Keratinocyte (primary cell): ENCODE results near the gene SHISA9. TPM values are rescaled to one million over a fixed set of nuclear protein-coding genes. Genes with fewer than 3 reads are reported as not detected.

Experiments used
- DNase-seq: peaks from one replicate; pipeline ENCODE4 v3.0.0-alpha.2; 2011; ENCODE audit warnings: low read depth, missing footprints, low spot score
- FAIRE-seq: peaks from 2 replicates; lab custom pipeline; 2011; peaks lifted over from hg19 to GRCh38; lab: Jason Lieb, UNC
- H2AFZ ChIP-seq: 2 replicates; pipeline ENCODE4 v1.6.0; 2012; ENCODE audit warnings: low read length, control low read depth, inconsistent platforms; ENCODE audit not compliant: control insufficient read depth
- H3K27ac ChIP-seq: 2 replicates; pipeline ENCODE4 v1.5.1; 2011; ENCODE audit warnings: low read length; ENCODE audit not compliant: control insufficient read depth, insufficient read depth
- H3K27me3 ChIP-seq: 3 replicates; pipeline ENCODE4 v1.6.0; 2011; ENCODE audit warnings: low read length; ENCODE audit not compliant: control insufficient read depth, insufficient read depth; ENCODE audit errors: extremely low read depth
- H3K36me3 ChIP-seq, 2 experiments: 2 replicates in 1 of 2; 3 replicates in 1 of 2; pipeline ENCODE4 v1.5.1; 2011; ENCODE audit warnings: low read length in 2 of 2, mild to moderate bottlenecking in 1 of 2; ENCODE audit not compliant: control insufficient read depth in 2 of 2, insufficient read depth in 2 of 2; ENCODE audit errors: extremely low read depth in 1 of 2
- H3K4me1 ChIP-seq: 3 replicates; pipeline ENCODE4 v1.5.1; 2011; ENCODE audit warnings: low read length; ENCODE audit not compliant: control insufficient read depth, insufficient read depth; ENCODE audit errors: extremely low read depth
- H3K4me2 ChIP-seq: 3 replicates; pipeline ENCODE4 v1.6.0; 2011; ENCODE audit warnings: low read depth, low read length; ENCODE audit not compliant: control insufficient read depth, insufficient read depth; ENCODE audit errors: extremely low read depth
- H3K4me3 ChIP-seq, 3 experiments: fragments of 200-600 bp in 1 of 3; sonication (generic) in 1 of 3; 2 replicates in 2 of 3; 3 replicates in 1 of 3; pipeline ENCODE4 v1.5.1; 2011 to 2016; ENCODE audit warnings: low read length in 3 of 3, mild to moderate bottlenecking in 3 of 3, control low read depth in 2 of 3, inconsistent platforms in 1 of 3, low read depth in 1 of 3, mixed read lengths in 1 of 3, mixed run types in 1 of 3, moderate library complexity in 1 of 3; ENCODE audit not compliant: control insufficient read depth in 2 of 3, insufficient read depth in 2 of 3; ENCODE audit errors: extremely low read depth in 1 of 3
- H3K79me2 ChIP-seq: 2 replicates; pipeline ENCODE4 v1.6.0; 2012; ENCODE audit warnings: low read length; ENCODE audit not compliant: control insufficient read depth, insufficient read depth
- H3K9ac ChIP-seq: 3 replicates; pipeline ENCODE4 v1.6.0; 2011; ENCODE audit warnings: low read length; ENCODE audit not compliant: control insufficient read depth, insufficient read depth; ENCODE audit errors: extremely low read depth
- H3K9me1 ChIP-seq: 3 replicates; pipeline ENCODE4 v1.6.0; 2011; ENCODE audit warnings: low read length; ENCODE audit not compliant: control insufficient read depth, insufficient read depth; ENCODE audit errors: extremely low read depth
- H3K9me3 ChIP-seq: 2 replicates; pipeline ENCODE4 v1.5.1; 2012; ENCODE audit warnings: low read depth, low read length; ENCODE audit not compliant: control insufficient read depth
- H4K20me1 ChIP-seq: 3 replicates; pipeline ENCODE4 v1.6.0; 2011; ENCODE audit warnings: low read length; ENCODE audit not compliant: control insufficient read depth, insufficient read depth; ENCODE audit errors: extremely low read depth
- EZH2 ChIP-seq: IDR thresholded peaks from one replicate; pipeline ENCODE4 v1.6.1; 2012; ENCODE audit warnings: inconsistent platforms, mild to moderate bottlenecking, low read length, moderate library complexity
- dilution Hi-C: fragments of 300-500 bp; cut with MboI; formaldehyde crosslinking; loops from one replicate; pipeline ENCODE4 v1.7.0; 2020; ENCODE audit warnings: low sequenced_read_pairs; ENCODE audit not compliant: extremely low pct_ligation_motif_present
- polyA plus RNA-seq, 5 experiments: library from polyadenylated mRNA; depleted of rRNA in 3 of 5; stranded (reverse) in 3 of 5; stranded (forward) in 1 of 5; unstranded in 1 of 5; fragments of >200 nt; gene quantifications; 1 replicate in 1 of 5; 2 replicates in 3 of 5; 3 replicates in 1 of 5; pipeline versions ENCODE4 v1.2.1 to v1.2.3, GENCODE V29; 2011 to 2012; ENCODE audit warnings: missing spikeins in 2 of 5, low read depth in 1 of 5, low replicate concordance in 1 of 5
- TF ChIP-seq, protein P1 (sequence below), 3 experiments: IDR thresholded peaks in 1 of 3; conservative IDR thresholded peaks in 1 of 3; optimal IDR thresholded peaks in 1 of 3; 2 replicates in 2 of 3; 3 replicates in 1 of 3; pipeline versions ENCODE3 to v1.5.1; 2011; ENCODE audit warnings: low read length in 3 of 3, mild to moderate bottlenecking in 3 of 3, moderate library complexity in 2 of 3, control low read depth in 1 of 3, inconsistent platforms in 1 of 3; ENCODE audit not compliant: insufficient read depth in 2 of 3; ENCODE audit errors: extremely low read depth in 1 of 3

SHISA9 gene
- polyA plus RNA-seq, 1 donor (not counting 4 experiments of a cell fraction or from before 2014, with no cell fraction given), result 0.28 TPM

DNA sequence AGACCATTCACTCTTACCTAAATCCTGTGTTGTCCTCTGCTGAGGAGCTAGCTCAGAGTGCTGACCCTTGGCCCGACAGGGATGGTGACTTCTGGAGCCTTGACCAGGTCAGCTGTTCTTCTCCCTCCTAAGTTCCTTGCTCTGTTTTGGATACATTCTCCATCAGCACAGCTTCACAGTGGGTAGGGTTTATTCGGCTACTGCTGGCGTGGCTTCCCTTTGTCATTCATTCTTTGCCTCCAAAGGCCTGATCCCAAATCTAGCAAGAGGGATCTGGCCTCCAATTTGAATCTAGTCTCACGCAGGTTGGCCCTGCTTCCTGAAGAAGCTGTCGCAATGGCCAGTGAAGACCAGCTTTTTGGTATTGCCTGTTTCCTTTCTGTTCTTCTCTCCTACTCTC, 116.6 kb downstream of the SHISA9 start:
- DNase-seq, result no peak
- H3K9me3 ChIP-seq, result no peaks in the 10 kb centered on the region
- H3K36me3 ChIP-seq, result no peaks in the 10 kb centered on the region
- no peak overlapping the region for H3K27ac ChIP-seq
- no peak overlapping the region for H3K4me3 ChIP-seq
- no peaks in the 10 kb centered on the region for H3K79me2 ChIP-seq
- no peaks in the 10 kb centered on the region for H3K27me3 ChIP-seq
- dilution Hi-C loops, result no loop called here
- FAIRE-seq, result no peak
- no peak overlapping the region for H2AFZ ChIP-seq
- no peak overlapping the region for H3K4me2 ChIP-seq
- no peak overlapping the region for H3K9ac ChIP-seq
- H3K4me1 ChIP-seq, result no peaks in the 10 kb centered on the region
- no peaks in the 10 kb centered on the region for H3K9me1 ChIP-seq
- H4K20me1 ChIP-seq, result no peaks in the 10 kb centered on the region
- TF ChIP-seq EZH2, result no peak
- TF ChIP-seq, protein P1, sequence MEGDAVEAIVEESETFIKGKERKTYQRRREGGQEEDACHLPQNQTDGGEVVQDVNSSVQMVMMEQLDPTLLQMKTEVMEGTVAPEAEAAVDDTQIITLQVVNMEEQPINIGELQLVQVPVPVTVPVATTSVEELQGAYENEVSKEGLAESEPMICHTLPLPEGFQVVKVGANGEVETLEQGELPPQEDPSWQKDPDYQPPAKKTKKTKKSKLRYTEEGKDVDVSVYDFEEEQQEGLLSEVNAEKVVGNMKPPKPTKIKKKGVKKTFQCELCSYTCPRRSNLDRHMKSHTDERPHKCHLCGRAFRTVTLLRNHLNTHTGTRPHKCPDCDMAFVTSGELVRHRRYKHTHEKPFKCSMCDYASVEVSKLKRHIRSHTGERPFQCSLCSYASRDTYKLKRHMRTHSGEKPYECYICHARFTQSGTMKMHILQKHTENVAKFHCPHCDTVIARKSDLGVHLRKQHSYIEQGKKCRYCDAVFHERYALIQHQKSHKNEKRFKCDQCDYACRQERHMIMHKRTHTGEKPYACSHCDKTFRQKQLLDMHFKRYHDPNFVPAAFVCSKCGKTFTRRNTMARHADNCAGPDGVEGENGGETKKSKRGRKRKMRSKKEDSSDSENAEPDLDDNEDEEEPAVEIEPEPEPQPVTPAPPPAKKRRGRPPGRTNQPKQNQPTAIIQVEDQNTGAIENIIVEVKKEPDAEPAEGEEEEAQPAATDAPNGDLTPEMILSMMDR (optimal IDR thresholded peaks at IDR 0.05 in 1 of 3, IDR thresholded peaks at IDR 0.05 in 1 of 3, conservative IDR thresholded peaks at IDR 0.05 in 1 of 3; ENCODE audit: extremely low read depth in 1 of 3, insufficient read depth in 2 of 3, low read length in 3 of 3), result no peak

DNA sequence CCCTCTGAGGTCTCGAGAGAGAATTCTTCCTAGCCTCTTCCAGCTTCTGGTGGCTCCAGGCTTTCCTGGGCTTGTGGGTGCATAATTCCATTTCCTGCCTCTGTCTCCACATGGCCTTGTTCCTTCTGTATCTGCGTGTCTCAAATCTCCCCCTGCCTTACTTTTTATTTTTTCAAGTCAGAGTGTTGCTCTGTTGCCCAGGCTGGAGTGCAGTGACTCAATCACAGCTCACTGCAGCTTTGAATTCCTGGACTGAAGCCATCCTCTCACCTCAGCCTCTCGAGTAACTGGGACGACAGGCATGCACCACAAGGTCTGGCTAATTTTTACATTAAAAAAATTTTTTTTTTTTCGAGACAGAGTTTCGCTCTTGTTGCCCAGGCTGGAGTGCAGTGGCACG, 120.6 kb downstream of the SHISA9 start:
- dilution Hi-C loops, result no loop called here
- Histone ChIP-seq H3K79me2 (no peaks in the 10 kb centered on the region), H3K4me3 (no peak overlapping the region), H3K9ac (no peak overlapping the region), H3K9me3 (no peaks in the 10 kb centered on the region), H2AFZ (no peak overlapping the region), H3K9me1 (no peaks in the 10 kb centered on the region), H3K4me2 (no peak overlapping the region), H3K4me1 (no peaks in the 10 kb centered on the region), H3K27me3 (no peaks in the 10 kb centered on the region), H4K20me1 (no peaks in the 10 kb centered on the region), H3K36me3 (no peaks in the 10 kb centered on the region), H3K27ac (no peak overlapping the region)
- TF ChIP-seq, protein P1 (optimal IDR thresholded peaks at IDR 0.05 in 1 of 3, IDR thresholded peaks at IDR 0.05 in 1 of 3, conservative IDR thresholded peaks at IDR 0.05 in 1 of 3; ENCODE audit: extremely low read depth in 1 of 3, insufficient read depth in 2 of 3, low read length in 3 of 3), result no peak
- TF ChIP-seq EZH2, result no peak
- FAIRE-seq (no peak), DNase-seq (no peak)
